ENCODE data around the gene SLC18B1. TPM values are rescaled to one million over a fixed set of nuclear protein-coding genes. Genes with fewer than 3 reads are reported as not detected.

SLC18B1 gene
- total and polyA plus RNA-seq, 12 donors, result 1.7 to 8.3 (median 2.5) TPM

- Histone ChIP-seq H3K27ac (no peak overlapping the region), H3K4me1 (peaks cover 3 to 35% (median 19%) of the 10 kb centered on the region in 9 donors), H3K9me3 (peaks cover 0 to 1% (median 0%) of the 10 kb centered on the region in 11 donors), H3K4me3 (no peak overlapping the region), H3K36me3 (peaks cover 0 to 12% (median 3%) of the 10 kb centered on the region in 9 donors), H3K27me3 (no peaks in the 10 kb centered on the region)
- intact Hi-C loops (cut with DNase I), result loop anchor here in 1 of 10 donors (5.0 kb wide), 1 partner anchor 299 kb away; the partner anchor contains the start of gene STX7
- ATAC-seq (no peak), DNase-seq (no peak)
- whole genome bisulfite sequencing, 2 donors, result 31 to 39% methylated on average over 3 of the region's 3 CpGs
- TF ChIP-seq, protein P1, sequence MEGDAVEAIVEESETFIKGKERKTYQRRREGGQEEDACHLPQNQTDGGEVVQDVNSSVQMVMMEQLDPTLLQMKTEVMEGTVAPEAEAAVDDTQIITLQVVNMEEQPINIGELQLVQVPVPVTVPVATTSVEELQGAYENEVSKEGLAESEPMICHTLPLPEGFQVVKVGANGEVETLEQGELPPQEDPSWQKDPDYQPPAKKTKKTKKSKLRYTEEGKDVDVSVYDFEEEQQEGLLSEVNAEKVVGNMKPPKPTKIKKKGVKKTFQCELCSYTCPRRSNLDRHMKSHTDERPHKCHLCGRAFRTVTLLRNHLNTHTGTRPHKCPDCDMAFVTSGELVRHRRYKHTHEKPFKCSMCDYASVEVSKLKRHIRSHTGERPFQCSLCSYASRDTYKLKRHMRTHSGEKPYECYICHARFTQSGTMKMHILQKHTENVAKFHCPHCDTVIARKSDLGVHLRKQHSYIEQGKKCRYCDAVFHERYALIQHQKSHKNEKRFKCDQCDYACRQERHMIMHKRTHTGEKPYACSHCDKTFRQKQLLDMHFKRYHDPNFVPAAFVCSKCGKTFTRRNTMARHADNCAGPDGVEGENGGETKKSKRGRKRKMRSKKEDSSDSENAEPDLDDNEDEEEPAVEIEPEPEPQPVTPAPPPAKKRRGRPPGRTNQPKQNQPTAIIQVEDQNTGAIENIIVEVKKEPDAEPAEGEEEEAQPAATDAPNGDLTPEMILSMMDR (IDR thresholded peaks at IDR 0.05), result no peak
These were observed 12.8 kb upstream of the SLC18B1 start for GRCh38 chr6:132811276-132811675.

GRCh38 chr6:132805548-132805947, 7.1 kb upstream of the SLC18B1 start:
- DNase-seq, result no peak
- Histone ChIP-seq H3K9me3 (peaks cover 0 to 33% (median 0%) of the 10 kb centered on the region in 11 donors), H3K4me1 (no peaks in the 10 kb centered on the region), H3K27ac (no peak overlapping the region), H3K36me3 (no peaks in the 10 kb centered on the region), H3K4me3 (no peak overlapping the region), H3K27me3 (no peaks in the 10 kb centered on the region)
- intact Hi-C loops (cut with DNase I), result loop anchor here in 1 of 10 donors (10.0 kb wide), 1 partner anchor 141 kb away; no protein-coding TSS in a partner anchor
- 35 to 64% methylated on average over 2 of the region's 2 CpGs for WGBS, 2 donors
- no peak for ATAC-seq
- TF ChIP-seq, protein P1 (IDR thresholded peaks at IDR 0.05), result no peak

- H3K27ac ChIP-seq, result no peak overlapping the region
- DNase-seq (no peak), ATAC-seq (no peak)
- no peaks in the 10 kb centered on the region for H3K36me3 ChIP-seq
- 98 to 100% methylated on average over 1 of the region's 1 CpG for WGBS, 2 donors
- intact Hi-C loops (cut with DNase I), result loop anchor here in 1 of 10 donors (10.0 kb wide), 1 partner anchor 139 kb away; no protein-coding TSS in a partner anchor
- peaks cover 0 to under 1% (median 0%) of the 10 kb centered on the region in 9 donors for H3K4me1 ChIP-seq
- H3K4me3 ChIP-seq, result no peak overlapping the region
- TF ChIP-seq, protein P1 (IDR thresholded peaks at IDR 0.05), result no peak
- H3K9me3 ChIP-seq, result peaks cover 0 to 33% (median 0%) of the 10 kb centered on the region in 11 donors
- H3K27me3 ChIP-seq, result no peaks in the 10 kb centered on the region
These were observed 5.8 kb upstream of the SLC18B1 start for GRCh38 chr6:132804251-132804650.

GRCh38 chr6:132800656-132801055, 2.2 kb upstream of the SLC18B1 start:
- TF ChIP-seq, protein P1 (IDR thresholded peaks at IDR 0.05), result no peak
- no peak overlapping the region for H3K27ac ChIP-seq
- H3K9me3 ChIP-seq, result peaks cover 0 to 25% (median 0%) of the 10 kb centered on the region in 11 donors
- H3K36me3 ChIP-seq, result peaks cover 0 to 4% (median 0%) of the 10 kb centered on the region in 9 donors
- H3K27me3 ChIP-seq, result no peaks in the 10 kb centered on the region
- no peak overlapping the region for H3K4me3 ChIP-seq
- ATAC-seq, result no peak
- 88 to 97% methylated on average over 1 of the region's 1 CpG for WGBS, 2 donors
- intact Hi-C loops (cut with DNase I), result loop anchor here in 1 of 10 donors (10.0 kb wide), 1 partner anchor 136 kb away; no protein-coding TSS in a partner anchor
- peaks cover 0 to 13% (median 7%) of the 10 kb centered on the region in 9 donors for H3K4me1 ChIP-seq
- DNase-seq, result no peak
